Activated naive CD8-positive, alpha-beta T cell treated with anti-CD3 and anti-CD28 coated beads for 36 hours (primary cell): ENCODE results near the gene SCAF4. TPM values are rescaled to one million over a fixed set of nuclear protein-coding genes. Genes with fewer than 3 reads are reported as not detected.
"Not testable (repeated sequence)": the region's sequence is repeated elsewhere in the genome, so short reads cannot be mapped to it uniquely, and the experiment has no call there.

Experiments used
- DNase-seq: peaks from one replicate; pipeline ENCODE4 v3.0.0; 2021
- H3K27ac Mint-ChIP-seq: one replicate; pipeline ENCODE4 v1.8.0; 2022; ENCODE audit warnings: mild to moderate bottlenecking, moderate library complexity, mixed read lengths
- H3K27me3 Mint-ChIP-seq: one replicate; pipeline ENCODE4 v1.8.0; 2022; ENCODE audit warnings: mild to moderate bottlenecking, mixed read lengths
- H3K36me3 Mint-ChIP-seq: one replicate; pipeline ENCODE4 v1.8.0; 2021; ENCODE audit warnings: mild to moderate bottlenecking, mixed read lengths
- H3K4me1 Mint-ChIP-seq: one replicate; pipeline ENCODE4 v1.8.0; 2021; ENCODE audit warnings: mixed read lengths
- H3K4me3 Mint-ChIP-seq: one replicate; pipeline ENCODE4 v1.8.0; 2022; ENCODE audit warnings: mild to moderate bottlenecking, moderate library complexity, mixed read lengths
- H3K9me3 Mint-ChIP-seq: one replicate; pipeline ENCODE4 v1.8.0; 2022; ENCODE audit warnings: mixed read lengths
- total RNA-seq, 2 experiments: library from RNA; stranded (reverse); gene quantifications; one replicate each; pipeline ENCODE4 v1.2.3, GENCODE V29; 2021

Gene SCAF4
- total RNA-seq, 2 experiments from 2014 or later: 50.3 to 55.4 TPM

DNA sequence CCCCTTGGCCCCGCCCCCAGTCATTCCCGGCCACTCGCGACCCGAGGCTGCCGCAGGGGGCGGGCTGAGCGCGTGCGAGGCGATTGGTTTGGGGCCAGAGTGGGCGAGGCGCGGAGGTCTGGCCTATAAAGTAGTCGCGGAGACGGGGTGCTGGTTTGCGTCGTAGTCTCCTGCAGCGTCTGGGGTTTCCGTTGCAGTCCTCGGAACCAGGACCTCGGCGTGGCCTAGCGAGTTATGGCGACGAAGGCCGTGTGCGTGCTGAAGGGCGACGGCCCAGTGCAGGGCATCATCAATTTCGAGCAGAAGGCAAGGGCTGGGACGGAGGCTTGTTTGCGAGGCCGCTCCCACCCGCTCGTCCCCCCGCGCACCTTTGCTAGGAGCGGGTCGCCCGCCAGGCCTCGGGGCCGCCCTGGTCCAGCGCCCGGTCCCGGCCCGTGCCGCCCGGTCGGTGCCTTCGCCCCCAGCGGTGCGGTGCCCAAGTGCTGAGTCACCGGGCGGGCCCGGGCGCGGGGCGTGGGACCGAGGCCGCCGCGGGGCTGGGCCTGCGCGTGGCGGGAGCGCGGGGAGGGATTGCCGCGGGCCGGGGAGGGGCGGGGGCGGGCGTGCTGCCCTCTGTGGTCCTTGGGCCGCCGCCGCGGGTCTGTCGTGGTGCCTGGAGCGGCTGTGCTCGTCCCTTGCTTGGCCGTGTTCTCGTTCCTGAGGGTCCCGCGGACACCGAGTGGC, 72.2 kb downstream of the SCAF4 start, which contains the start of gene SOD1:
Gene SOD1 (plus strand): TSS at position 158 of the 723 bp plus-strand sequence. CDS start 77 bp downstream, at position 235.
- peak; percentile 98 for DNase-seq
- Mint-ChIP-seq H3K4me3 (peak within 1 kb of the TSS; percentile 99), H3K4me1 (peaks cover 60% of the 10 kb centered on the region), H3K27me3 (no peaks in the 10 kb centered on the region), H3K27ac (peak within 1 kb of the TSS; percentile 99), H3K36me3 (peaks cover 47% of the 10 kb centered on the region), H3K9me3 (peaks cover 5% of the 10 kb centered on the region)

DNA sequence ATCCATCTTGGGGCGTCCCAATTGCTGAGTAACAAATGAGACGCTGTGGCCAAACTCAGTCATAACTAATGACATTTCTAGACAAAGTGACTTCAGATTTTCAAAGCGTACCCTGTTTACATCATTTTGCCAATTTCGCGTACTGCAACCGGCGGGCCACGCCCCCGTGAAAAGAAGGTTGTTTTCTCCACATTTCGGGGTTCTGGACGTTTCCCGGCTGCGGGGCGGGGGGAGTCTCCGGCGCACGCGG, 72.7 kb downstream of the SCAF4 start:
- Mint-ChIP-seq H3K27ac (peak overlapping the region; percentile 99), H3K36me3 (peaks cover 45% of the 10 kb centered on the region), H3K4me3 (peak overlapping the region; percentile 99), H3K4me1 (peaks cover 58% of the 10 kb centered on the region), H3K9me3 (peaks cover 5% of the 10 kb centered on the region), H3K27me3 (no peaks in the 10 kb centered on the region)
- no peak for DNase-seq

DNA sequence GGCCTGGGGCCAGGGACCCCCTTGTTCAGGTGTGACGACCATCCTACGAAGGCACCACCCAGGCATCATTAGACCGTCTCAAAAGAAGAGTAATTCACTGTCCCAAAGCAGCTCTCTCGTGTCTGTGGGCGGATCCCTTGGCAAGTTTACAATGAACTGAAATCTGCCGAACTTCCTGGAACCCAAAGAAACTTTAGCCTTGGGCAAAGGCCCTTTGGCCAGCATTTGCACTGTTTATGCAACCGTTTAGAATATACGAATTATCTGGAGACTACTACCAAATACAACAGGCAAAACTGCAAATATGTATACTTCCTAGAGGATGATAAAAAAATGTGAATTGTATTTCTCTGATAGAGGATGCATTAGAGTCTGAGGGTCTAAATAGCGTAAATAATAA, 73.9 kb downstream of the SCAF4 start:
- Mint-ChIP-seq H3K36me3 (peaks cover 36% of the 10 kb centered on the region), H3K4me3 (no peak overlapping the region), H3K27me3 (no peaks in the 10 kb centered on the region), H3K4me1 (peaks cover 51% of the 10 kb centered on the region), H3K9me3 (peaks cover 5% of the 10 kb centered on the region), H3K27ac (no peak overlapping the region)
- DNase-seq: no peak

DNA sequence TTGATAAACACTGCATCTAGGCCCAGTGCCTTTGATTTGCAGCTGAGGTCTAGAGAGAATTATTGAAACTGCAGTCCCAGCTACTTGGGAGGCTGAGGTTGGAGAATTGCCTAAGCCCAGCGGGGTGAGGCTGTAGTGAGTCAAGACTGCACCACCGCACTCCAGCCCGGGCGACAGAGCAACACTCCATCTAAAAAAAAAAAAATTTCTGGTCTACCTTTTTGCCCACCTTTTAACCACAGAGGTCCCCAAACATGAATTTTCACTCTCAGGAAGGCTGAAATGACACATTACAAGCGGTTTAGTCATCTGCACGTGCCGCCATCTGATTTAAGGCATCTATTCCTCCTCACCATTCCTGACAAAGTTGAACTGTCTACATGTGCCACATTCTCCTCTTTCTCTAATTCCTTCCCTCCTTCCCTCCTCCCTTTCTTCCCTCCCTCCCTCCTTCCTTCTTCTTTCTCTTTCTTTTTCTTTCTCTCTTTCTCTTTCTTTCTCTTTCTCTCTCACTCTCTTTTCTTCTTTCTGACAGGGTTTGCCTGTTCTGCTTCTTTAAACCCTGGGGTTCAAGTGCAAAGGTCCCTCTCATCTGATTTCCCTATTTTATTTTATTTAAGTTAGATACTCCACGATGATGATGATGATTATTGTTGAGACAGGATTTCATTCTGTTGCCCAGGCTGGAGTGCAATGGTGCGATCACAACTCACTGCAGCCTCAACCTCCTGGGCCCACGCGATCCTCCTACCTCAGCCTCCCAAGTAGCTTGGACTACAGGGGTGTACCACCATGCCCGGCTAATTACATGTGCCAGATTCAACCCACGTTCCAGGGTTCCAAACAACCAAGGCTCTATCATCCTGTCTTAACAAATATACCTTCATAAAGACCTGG, 75.5 kb downstream of the SCAF4 start:
- Mint-ChIP-seq H3K36me3 (peaks cover 20% of the 10 kb centered on the region), H3K4me3 (peak overlapping the region; percentile 9), H3K9me3 (peaks cover 5% of the 10 kb centered on the region), H3K27me3 (no peaks in the 10 kb centered on the region), H3K27ac (peak overlapping the region; percentile 59), H3K4me1 (peaks cover 34% of the 10 kb centered on the region)
- DNase-seq: peak; percentile 52

DNA sequence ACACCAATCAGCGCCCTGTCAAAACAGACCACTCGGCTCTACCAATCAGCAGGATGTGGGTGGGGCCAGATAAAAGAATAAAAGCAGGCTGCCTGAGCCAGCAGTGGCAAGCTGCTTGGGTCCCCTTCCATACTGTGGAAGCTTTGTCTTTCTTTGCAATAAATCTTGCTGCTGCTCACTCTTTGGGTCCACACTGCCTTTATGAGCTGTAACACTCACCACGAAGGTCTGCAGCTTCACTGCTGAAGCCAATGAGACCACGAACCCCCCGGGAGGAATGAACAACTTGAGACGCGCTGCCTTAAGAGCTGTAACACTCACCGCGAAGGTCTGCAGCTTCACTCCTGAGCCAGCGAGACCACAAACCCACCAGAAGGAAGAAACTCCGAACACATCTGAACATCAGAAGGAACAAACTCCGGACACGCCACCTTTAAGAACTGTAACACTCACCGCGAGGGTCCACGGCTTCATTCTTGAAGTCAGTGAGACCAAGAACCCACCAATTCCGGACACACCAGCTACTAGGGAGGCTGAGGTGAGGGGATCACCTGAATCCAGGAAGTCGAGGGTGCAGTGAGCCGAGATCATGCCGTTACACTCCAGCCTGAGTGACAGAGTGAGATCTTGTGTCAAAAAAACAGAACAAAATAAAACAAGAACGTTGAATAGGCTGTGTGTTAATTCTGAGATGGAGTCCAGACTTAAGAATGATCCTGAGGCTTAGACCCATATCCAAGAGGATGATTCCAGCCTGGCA, 76.9 kb downstream of the SCAF4 start:
- not testable (repeated sequence) for H3K9me3 Mint-ChIP-seq, H3K27me3 Mint-ChIP-seq, H3K36me3 Mint-ChIP-seq, DNase-seq
- Mint-ChIP-seq H3K4me1 (peaks cover 28% of the 10 kb centered on the region), H3K4me3 (peak overlapping the region; percentile 69), H3K27ac (peak overlapping the region; percentile 82)

DNA sequence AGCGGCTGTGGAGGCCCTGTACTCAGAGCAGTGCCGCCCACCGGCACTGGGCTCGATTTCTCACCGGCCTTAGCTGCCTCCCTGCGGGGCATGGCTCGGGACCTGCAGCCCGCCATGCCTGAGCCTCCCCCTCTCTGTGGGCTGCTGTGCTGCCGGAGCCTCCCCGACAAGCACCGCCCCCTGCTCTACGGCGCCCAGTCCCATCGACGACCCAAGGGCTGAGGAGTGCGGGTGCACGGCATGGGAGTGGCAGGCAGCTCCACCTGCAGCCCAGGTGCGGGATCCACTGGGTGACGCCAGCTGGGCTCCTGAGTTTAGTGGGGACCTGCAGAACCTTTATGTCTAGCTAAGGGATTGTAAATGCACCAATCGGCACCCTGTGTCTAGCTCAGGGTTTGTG, 77.6 kb downstream of the SCAF4 start:
- H3K27ac Mint-ChIP-seq: no peak overlapping the region
- H3K4me1 Mint-ChIP-seq: peaks cover 28% of the 10 kb centered on the region
- H3K9me3 Mint-ChIP-seq: peaks cover 7% of the 10 kb centered on the region
- H3K36me3 Mint-ChIP-seq: peaks cover 4% of the 10 kb centered on the region
- H3K27me3 Mint-ChIP-seq: no peaks in the 10 kb centered on the region
- no peak overlapping the region for H3K4me3 Mint-ChIP-seq
- no peak for DNase-seq

DNA sequence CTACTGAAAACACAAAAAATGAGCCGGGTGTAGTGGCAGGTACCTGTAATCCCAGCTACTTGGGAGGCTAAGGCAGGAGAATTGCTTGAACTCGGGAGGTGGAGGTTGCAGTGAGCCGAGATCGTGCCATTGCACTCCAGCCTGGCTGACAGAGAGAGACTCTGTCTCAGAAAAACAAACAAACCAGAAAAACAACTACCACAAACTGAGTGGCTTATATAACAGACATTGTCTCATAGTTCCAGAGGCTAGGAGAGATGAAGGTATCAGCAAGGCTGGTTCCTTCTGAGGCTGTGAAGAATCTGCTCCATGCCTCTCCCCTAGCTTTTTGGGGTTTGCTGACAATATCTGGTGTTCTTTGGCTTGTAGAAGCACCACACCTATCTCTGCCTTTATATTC, 80.4 kb downstream of the SCAF4 start:
- not testable (repeated sequence) for H3K27me3 Mint-ChIP-seq, H3K27ac Mint-ChIP-seq

DNA sequence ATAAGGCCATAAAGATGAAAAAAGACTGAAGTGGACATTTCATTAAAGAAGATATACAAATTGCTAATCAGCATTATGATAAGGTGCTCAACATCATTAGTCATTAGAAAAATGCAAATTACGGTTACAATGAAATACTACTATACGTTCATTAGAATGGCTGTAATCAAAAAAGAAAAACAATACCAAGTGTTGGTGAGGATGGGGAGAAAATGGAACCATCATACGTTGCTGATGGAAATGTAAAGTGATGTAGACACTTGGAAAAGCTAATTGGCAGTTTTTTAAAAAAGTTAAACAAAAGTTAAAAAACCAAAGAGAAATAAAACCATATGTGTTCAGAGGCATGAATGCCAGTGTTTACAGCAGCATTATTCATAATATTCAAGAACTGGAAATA, 81.0 kb downstream of the SCAF4 start:
- Mint-ChIP-seq H3K27me3 (no peaks in the 10 kb centered on the region), H3K27ac (no peak overlapping the region), H3K36me3 (peaks cover 2% of the 10 kb centered on the region), H3K4me1 (peaks cover 14% of the 10 kb centered on the region), H3K4me3 (no peak overlapping the region), H3K9me3 (peaks cover 3% of the 10 kb centered on the region)
- no peak for DNase-seq

More for the DNA sequence above, 80.4 kb downstream of the SCAF4 start:
- H3K36me3 Mint-ChIP-seq, H3K4me3 Mint-ChIP-seq, DNase-seq, H3K9me3 Mint-ChIP-seq: not testable (repeated sequence)
- peaks cover 18% of the 10 kb centered on the region for H3K4me1 Mint-ChIP-seq

DNA sequence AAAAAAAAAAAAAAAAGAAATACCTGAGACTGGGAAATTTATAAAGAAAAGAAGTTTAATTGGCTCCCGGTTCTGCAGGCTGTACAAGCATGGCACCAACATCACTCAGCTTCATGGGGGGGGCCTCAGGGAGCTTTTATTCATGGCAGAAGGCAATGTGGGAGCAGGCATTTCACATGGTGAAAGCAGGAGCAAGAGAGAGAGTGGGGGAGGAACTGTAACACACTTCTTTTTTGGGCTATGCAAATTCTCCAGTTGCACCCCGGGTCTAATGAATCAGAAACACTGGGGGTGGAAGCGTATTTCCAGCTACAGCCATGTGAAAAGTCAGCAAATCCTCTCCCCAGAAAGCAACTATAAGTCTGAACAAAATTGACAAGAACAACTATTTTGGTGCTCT, 84.3 kb downstream of the SCAF4 start:
- H3K9me3 Mint-ChIP-seq: peaks cover 3% of the 10 kb centered on the region
- no peak overlapping the region for H3K4me3 Mint-ChIP-seq
- H3K4me1 Mint-ChIP-seq: no peaks in the 10 kb centered on the region
- H3K36me3 Mint-ChIP-seq: no peaks in the 10 kb centered on the region
- no peak for DNase-seq
- H3K27ac Mint-ChIP-seq: no peak overlapping the region
- H3K27me3 Mint-ChIP-seq: no peaks in the 10 kb centered on the region

DNA sequence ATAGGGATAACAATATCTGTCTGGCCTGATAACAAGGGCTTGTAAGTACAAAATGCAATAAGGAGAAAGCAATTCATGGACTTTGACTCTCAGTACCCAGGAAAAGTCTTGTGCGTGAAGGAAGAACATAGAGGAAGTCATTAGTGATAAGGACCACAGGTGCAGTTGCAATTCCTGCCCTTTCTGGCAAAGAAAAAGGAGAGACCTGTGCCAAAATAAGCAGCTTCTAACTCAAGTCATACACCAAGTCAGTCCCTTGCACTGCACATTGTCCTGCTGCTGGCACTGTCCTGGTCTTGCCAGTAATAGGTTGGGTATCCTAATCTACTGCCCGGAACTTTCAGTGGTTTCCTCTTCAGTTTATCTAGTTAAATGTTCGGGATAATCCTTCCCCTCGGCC, 87.3 kb downstream of the SCAF4 start:
- H3K27me3 Mint-ChIP-seq: no peaks in the 10 kb centered on the region
- no peak overlapping the region for H3K27ac Mint-ChIP-seq
- no peaks in the 10 kb centered on the region for H3K9me3 Mint-ChIP-seq
- H3K4me3 Mint-ChIP-seq: no peak overlapping the region
- no peaks in the 10 kb centered on the region for H3K4me1 Mint-ChIP-seq
- no peak for DNase-seq
- H3K36me3 Mint-ChIP-seq: no peaks in the 10 kb centered on the region

DNA sequence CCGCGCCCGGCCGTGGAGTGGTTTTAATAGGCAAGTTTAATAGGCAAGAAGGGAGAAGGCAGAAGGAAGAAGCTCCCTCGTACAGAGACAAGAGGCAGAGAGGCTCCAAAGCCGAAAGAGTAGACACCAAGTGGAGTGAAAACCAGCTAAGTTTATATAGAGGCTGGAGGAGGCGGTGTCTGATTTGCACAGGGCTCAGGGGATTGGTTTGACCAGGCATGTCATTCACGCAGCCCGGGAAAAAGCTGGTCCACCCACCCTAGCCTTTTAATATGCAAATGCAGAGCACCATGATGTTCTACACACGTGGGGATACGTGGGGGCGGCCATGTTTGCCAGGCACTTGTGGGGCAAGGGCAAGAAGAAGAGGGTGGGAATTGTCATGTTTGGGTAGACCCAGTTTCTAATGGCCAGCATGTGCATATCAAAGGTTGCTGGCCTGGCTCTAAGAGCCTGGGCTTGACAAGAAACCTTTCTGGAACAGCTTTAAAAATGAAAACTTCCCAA, 90.4 kb downstream of the SCAF4 start:
- Mint-ChIP-seq H3K4me3 (no peak overlapping the region), H3K36me3 (no peaks in the 10 kb centered on the region), H3K9me3 (peaks cover 4% of the 10 kb centered on the region), H3K27ac (no peak overlapping the region), H3K27me3 (no peaks in the 10 kb centered on the region), H3K4me1 (no peaks in the 10 kb centered on the region)
- DNase-seq: no peak

DNA sequence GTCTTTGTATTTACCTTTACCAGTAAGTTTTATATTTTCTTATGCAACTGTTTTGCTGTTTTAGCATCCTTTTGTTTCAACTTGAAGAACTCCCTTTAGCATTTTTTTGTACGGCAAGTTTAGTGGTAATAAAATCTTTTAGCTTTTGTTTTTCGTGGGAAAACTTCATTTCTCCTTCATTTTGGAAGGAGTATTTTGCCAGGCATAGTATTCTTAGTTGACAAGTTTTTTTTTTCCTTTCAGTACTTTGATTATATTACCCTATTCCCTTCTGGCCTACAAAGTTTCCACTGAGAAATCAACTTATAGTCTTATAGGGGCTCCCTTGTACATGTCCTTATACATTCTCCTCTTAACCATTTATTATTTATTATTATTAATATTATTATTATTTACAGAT, 95.0 kb downstream of the SCAF4 start:
- no peak overlapping the region for H3K27ac Mint-ChIP-seq
- DNase-seq: no peak
- H3K4me1 Mint-ChIP-seq: no peaks in the 10 kb centered on the region
- no peaks in the 10 kb centered on the region for H3K36me3 Mint-ChIP-seq
- no peak overlapping the region for H3K4me3 Mint-ChIP-seq
- H3K27me3 Mint-ChIP-seq: no peaks in the 10 kb centered on the region
- peaks cover 8% of the 10 kb centered on the region for H3K9me3 Mint-ChIP-seq

DNA sequence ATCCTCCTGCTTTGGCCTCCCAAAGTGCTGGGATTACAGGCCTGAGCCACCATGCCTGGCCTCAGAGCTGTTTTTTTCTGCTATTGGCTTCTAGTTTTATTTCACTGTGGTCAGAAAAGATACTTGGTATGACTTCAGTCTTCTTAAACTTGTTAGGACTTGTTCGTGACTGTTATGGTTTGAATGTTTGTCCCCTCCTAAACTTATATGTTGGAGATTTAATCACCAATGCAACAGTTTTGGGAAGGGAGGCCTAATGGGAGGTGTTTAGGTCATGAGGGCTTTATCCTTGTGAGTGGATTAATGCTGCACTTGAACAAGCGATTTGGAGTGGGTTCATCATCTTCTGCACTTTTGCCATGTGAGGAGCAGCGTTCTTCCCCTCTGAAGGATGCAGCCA, 96.9 kb downstream of the SCAF4 start:
- peaks cover 8% of the 10 kb centered on the region for H3K9me3 Mint-ChIP-seq
- no peak overlapping the region for H3K27ac Mint-ChIP-seq
- no peaks in the 10 kb centered on the region for H3K4me1 Mint-ChIP-seq
- H3K27me3 Mint-ChIP-seq: no peaks in the 10 kb centered on the region
- H3K36me3 Mint-ChIP-seq: no peaks in the 10 kb centered on the region
- no peak overlapping the region for H3K4me3 Mint-ChIP-seq
- DNase-seq: no peak

DNA sequence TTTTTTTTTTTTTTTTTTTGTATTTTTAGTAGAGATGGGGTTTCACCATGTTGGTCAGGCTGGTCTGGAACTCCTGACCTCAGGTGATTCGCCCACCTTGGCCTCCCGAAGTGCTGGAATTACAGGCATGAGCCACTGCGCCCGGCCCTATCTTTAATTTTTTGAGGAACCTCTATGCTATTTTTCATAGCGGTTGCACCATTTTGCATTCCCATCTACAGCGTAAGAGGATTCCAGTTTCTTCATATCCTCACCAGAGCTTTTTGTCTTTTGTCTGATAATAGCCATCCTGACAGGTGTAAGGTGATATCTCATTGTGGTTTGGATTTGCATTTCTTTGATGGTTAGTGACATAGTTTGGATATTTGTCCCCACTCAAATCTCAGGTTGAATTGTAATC, 100.0 kb downstream of the SCAF4 start:
- H3K27ac Mint-ChIP-seq: not testable (repeated sequence)

More for the DNA sequence above, 100.0 kb downstream of the SCAF4 start:
- H3K27me3 Mint-ChIP-seq, H3K4me3 Mint-ChIP-seq, H3K9me3 Mint-ChIP-seq, DNase-seq, H3K4me1 Mint-ChIP-seq, H3K36me3 Mint-ChIP-seq: not testable (repeated sequence)
